ENCODE measurements around the gene C3orf52. TPM values are rescaled to one million over a fixed set of nuclear protein-coding genes. Genes with fewer than 3 reads are reported as not detected.
"Not testable (repeated sequence)": the region's sequence is repeated elsewhere in the genome, so short reads cannot be mapped to it uniquely, and the experiment has no call there.

C3orf52 gene
- total RNA-seq, result 1 to 10 TPM in 3 of 4 donors, under 1 TPM in 1; 0.86 to 2.8 (median 2.0) TPM
- polyA plus RNA-seq, result 1 to 10 TPM in 2 of 3 donors, under 1 TPM in 1; 0.62 to 5.9 (median 1.9) TPM
- long read RNA-seq, donor 1, partial matches to known transcripts, result 1 of 5 reads
- long read RNA-seq, donor 1, other reads (novel, unspliced or antisense), result 0 of 5 reads
- long read RNA-seq, donor 2, transcript C3orf52-201 (6 exons, 2,277 nt), result major isoform, 7 of 8 reads
- long read RNA-seq, donor 2, partial matches to known transcripts, result 0 of 8 reads
- long read RNA-seq, donor 2, other reads (novel, unspliced or antisense), result 1 of 8 reads

GRCh38 chr3:112086076-112086854 lies at the start of gene C3orf52:
Gene C3orf52 (plus strand): TSS chr3:112086389. CDS start chr3:112086408, 19 bp downstream.
- Histone ChIP-seq H3K36me3 (ENCODE audit: insufficient read depth in 1 of 2, low read depth in 1 of 2) (no peaks in the 10 kb centered on the region), H3K4me1 (no peaks in the 10 kb centered on the region), H3K27ac (peak within 1 kb of the TSS; percentile 26), H3K4me3 (peak within 1 kb of the TSS; percentile 65), H3K9me3 (no peaks in the 10 kb centered on the region), H3K27me3 (ENCODE audit: insufficient read depth in 3 of 3, low read length in 2 of 3) (no peaks in the 10 kb centered on the region)
- 1% methylated on average over 49 to 67 of the region's 67 CpGs for WGBS, 3 donors
- TF ChIP-seq CTCF (IDR thresholded peaks at IDR 0.05), result peak; percentile 4
- peak; percentile 83 to 88 for DNase-seq
- intact Hi-C loops (cut with DNase I), result no loop called here
- ATAC-seq, result peak; percentile 94 to 99 (median 97)

GRCh38 chr3:112037194-112037593 lies 49.0 kb upstream of the C3orf52 start:
- 62 to 70% (median 66%) methylated on average over 4 of the region's 4 CpGs for WGBS, 3 donors
- H3K36me3 ChIP-seq (ENCODE audit: insufficient read depth in 1 of 2, low read depth in 1 of 2); intact Hi-C loops (cut with DNase I); H3K27ac ChIP-seq; H3K27me3 ChIP-seq (ENCODE audit: insufficient read depth in 3 of 3, low read length in 2 of 3); H3K9me3 ChIP-seq; H3K4me1 ChIP-seq; H3K4me3 ChIP-seq; DNase-seq; ATAC-seq: not testable (repeated sequence)

GRCh38 chr3:112038863-112039262 lies 47.3 kb upstream of the C3orf52 start:
- peaks cover 2% of the 10 kb centered on the region for H3K4me1 ChIP-seq
- H3K9me3 ChIP-seq, result no peaks in the 10 kb centered on the region
- H3K27ac ChIP-seq, result no peak overlapping the region
- TF ChIP-seq CTCF (IDR thresholded peaks at IDR 0.05), result no peak
- DNase-seq, result no peak
- intact Hi-C loops (cut with DNase I), result no loop called here
- H3K4me3 ChIP-seq, result no peak overlapping the region
- WGBS, 3 donors, result 49 to 61% (median 58%) methylated on average over 3 of the region's 3 CpGs
- H3K27me3 ChIP-seq (ENCODE audit: insufficient read depth in 3 of 3, low read length in 2 of 3), result no peaks in the 10 kb centered on the region
- H3K36me3 ChIP-seq (ENCODE audit: insufficient read depth in 1 of 2, low read depth in 1 of 2), result no peaks in the 10 kb centered on the region
- ATAC-seq, result no peak

GRCh38 chr3:112041321-112041720 lies 44.9 kb upstream of the C3orf52 start:
- no peak for DNase-seq
- no peaks in the 10 kb centered on the region for H3K9me3 ChIP-seq
- no peak for TF ChIP-seq CTCF (IDR thresholded peaks at IDR 0.05)
- ATAC-seq, result no peak
- H3K27ac ChIP-seq, result no peak overlapping the region
- no peaks in the 10 kb centered on the region for H3K27me3 ChIP-seq (ENCODE audit: insufficient read depth in 3 of 3, low read length in 2 of 3)
- intact Hi-C loops (cut with DNase I), result no loop called here
- no peaks in the 10 kb centered on the region for H3K36me3 ChIP-seq (ENCODE audit: insufficient read depth in 1 of 2, low read depth in 1 of 2)
- peaks cover 2% of the 10 kb centered on the region for H3K4me1 ChIP-seq
- H3K4me3 ChIP-seq, result no peak overlapping the region

GRCh38 chr3:112042842-112043280 lies 43.3 kb upstream of the C3orf52 start:
- Histone ChIP-seq H3K4me3 (no peak overlapping the region), H3K36me3 (ENCODE audit: insufficient read depth in 1 of 2, low read depth in 1 of 2) (no peaks in the 10 kb centered on the region), H3K27ac (no peak overlapping the region), H3K4me1 (peaks cover 2% of the 10 kb centered on the region), H3K9me3 (no peaks in the 10 kb centered on the region), H3K27me3 (ENCODE audit: insufficient read depth in 3 of 3, low read length in 2 of 3) (no peaks in the 10 kb centered on the region)
- no peak for DNase-seq
- 68 to 69% (median 68%) methylated on average over 6 of the region's 6 CpGs for WGBS, 3 donors
- no peak for TF ChIP-seq CTCF (IDR thresholded peaks at IDR 0.05)
- no peak for ATAC-seq
- intact Hi-C loops (cut with DNase I), result no loop called here

Data from psoas muscle (tissue), 8 donors.